Fibroblast of lung (primary cell): ENCODE results near the gene LRCH4. TPM values are rescaled to one million over a fixed set of nuclear protein-coding genes. Genes with fewer than 3 reads are reported as not detected.
A peak's percentile ranks its signal among the peaks of the same experiment; 100 is the strongest.

ENCODE experiments used
- DNase-seq, 2 donors: peaks; one replicate each; pipeline versions ENCODE4 v3.0.0 to v3.0.0-alpha.2; 2010; ENCODE audit warnings: low read depth in 2 of 2
- H2AFZ ChIP-seq: 2 replicates; pipeline ENCODE4 v1.5.1; 2012; ENCODE audit warnings: low read length, control low read depth, inconsistent platforms
- H3K27ac ChIP-seq: 2 replicates; pipeline ENCODE4 v1.5.1; 2011; ENCODE audit warnings: low read length, control low read depth; ENCODE audit not compliant: insufficient read depth
- H3K27me3 ChIP-seq: 2 replicates; pipeline ENCODE4 v1.5.1; 2011; ENCODE audit warnings: mild to moderate bottlenecking, low read length; ENCODE audit not compliant: control insufficient read depth, insufficient read depth
- H3K36me3 ChIP-seq: 2 replicates; pipeline ENCODE4 v1.5.1; 2011; ENCODE audit warnings: low read length; ENCODE audit not compliant: control insufficient read depth, insufficient read depth
- H3K4me1 ChIP-seq: 2 replicates; pipeline ENCODE4 v1.5.1; 2011; ENCODE audit warnings: low read length; ENCODE audit not compliant: control insufficient read depth, insufficient read depth; ENCODE audit errors: extremely low read depth
- H3K4me2 ChIP-seq: 2 replicates; pipeline ENCODE4 v1.5.1; 2011; ENCODE audit warnings: low read length, control low read depth; ENCODE audit not compliant: insufficient read depth; ENCODE audit errors: extremely low read depth
- H3K4me3 ChIP-seq, 4 experiments: fragments of 200-600 bp in 1 of 4; sonication (generic) in 1 of 4; replicated peaks in 1 of 4; 2 replicates each; pipeline ENCODE4 v1.5.1; 2011 to 2016; ENCODE audit warnings: low read length in 4 of 4, low read depth in 3 of 4, mild to moderate bottlenecking in 3 of 4, control low read depth in 2 of 4, inconsistent platforms in 1 of 4, mixed read lengths in 1 of 4; ENCODE audit not compliant: insufficient read depth in 1 of 4; ENCODE audit errors: control extremely low read depth in 1 of 4
- H3K79me2 ChIP-seq: 2 replicates; pipeline ENCODE4 v1.5.1; 2012; ENCODE audit warnings: mild to moderate bottlenecking, low read length, inconsistent platforms; ENCODE audit not compliant: control insufficient read depth, insufficient read depth
- H3K9ac ChIP-seq: 2 replicates; pipeline ENCODE4 v1.5.1; 2011; ENCODE audit warnings: mild to moderate bottlenecking, low read length, control low read depth; ENCODE audit not compliant: insufficient read depth
- H3K9me3 ChIP-seq: 2 replicates; pipeline ENCODE4 v1.5.1; 2012; ENCODE audit warnings: low read depth, low read length; ENCODE audit not compliant: control insufficient read depth, insufficient read depth
- H4K20me1 ChIP-seq: 2 replicates; pipeline ENCODE4 v1.5.1; 2011; ENCODE audit warnings: low read length; ENCODE audit not compliant: control insufficient read depth, insufficient read depth; ENCODE audit errors: extremely low read depth
- CTCF ChIP-seq, 2 donors: IDR thresholded peaks in 1 of 2; conservative IDR thresholded peaks in 1 of 2; 1 replicate in 1 of 2; 2 replicates in 1 of 2; pipeline ENCODE4 v1.5.1; 2011 to 2012; ENCODE audit warnings: low read length in 2 of 2, control low read depth in 1 of 2, inconsistent platforms in 1 of 2, low read depth in 1 of 2, mild to moderate bottlenecking in 1 of 2
- EZH2 ChIP-seq: IDR thresholded peaks from 2 replicates; pipeline ENCODE4 v1.5.1; 2012; ENCODE audit warnings: low read length, control low read depth, mild to moderate bottlenecking; ENCODE audit errors: missing control alignments
- polyA plus RNA-seq, 2 donors: library from polyadenylated mRNA; depleted of rRNA in 1 of 2; stranded (reverse) in 1 of 2; unstranded in 1 of 2; fragments of >200 nt; gene quantifications; 2 replicates each; pipeline ENCODE4 v1.2.1, GENCODE V29; 2011 to 2012; ENCODE audit warnings: missing spikeins in 1 of 2
- total RNA-seq: library from RNA; depleted of rRNA; stranded (reverse); fragments of >200 nt; gene quantifications from 2 replicates; pipeline ENCODE4 v1.2.1, GENCODE V29; 2014

LRCH4 gene
- total and polyA plus RNA-seq, 2 donors (not counting 1 experiment from before 2014, with no cell fraction given), result 7.3 to 11.6 TPM

- Histone ChIP-seq H3K36me3 (no peaks in the 10 kb centered on the region), H3K79me2 (no peaks in the 10 kb centered on the region), H4K20me1 (no peaks in the 10 kb centered on the region), H3K27me3 (no peaks in the 10 kb centered on the region), H2AFZ (no peak overlapping the region), H3K4me3 (no peak overlapping the region), H3K9ac (no peak overlapping the region), H3K27ac (no peak overlapping the region), H3K4me2 (no peak overlapping the region), H3K4me1 (peaks cover 9% of the 10 kb centered on the region), H3K9me3 (no peaks in the 10 kb centered on the region)
- no peak for TF ChIP-seq CTCF (conservative IDR thresholded peaks at IDR 0.05 in 1 of 2, IDR thresholded peaks at IDR 0.05 in 1 of 2; ENCODE audit: low read depth in 1 of 2, low read length in 2 of 2)
- no peak for TF ChIP-seq EZH2
- no peak for DNase-seq
Observed at GRCh38 chr7:100591596-100591995, 5.7 kb upstream of the LRCH4 start.

- peaks cover 9% of the 10 kb centered on the region for H3K4me1 ChIP-seq
- no peaks in the 10 kb centered on the region for H3K27me3 ChIP-seq
- H3K36me3 ChIP-seq, result no peaks in the 10 kb centered on the region
- H3K4me3 ChIP-seq, result peak overlapping the region in 1 of 4 experiments; percentile 27
- H3K9ac ChIP-seq, result no peak overlapping the region
- DNase-seq, result no peak
- H3K27ac ChIP-seq, result no peak overlapping the region
- peaks cover 4% of the 10 kb centered on the region for H3K79me2 ChIP-seq
- H3K9me3 ChIP-seq, result no peaks in the 10 kb centered on the region
- TF ChIP-seq CTCF (conservative IDR thresholded peaks at IDR 0.05 in 1 of 2, IDR thresholded peaks at IDR 0.05 in 1 of 2; ENCODE audit: low read depth in 1 of 2, low read length in 2 of 2) (no peak), EZH2 (no peak)
- peak overlapping the region; percentile 38 for H3K4me2 ChIP-seq
- peak overlapping the region; percentile 62 for H2AFZ ChIP-seq
- no peaks in the 10 kb centered on the region for H4K20me1 ChIP-seq
Observed at GRCh38 chr7:100590077-100590737, 4.3 kb upstream of the LRCH4 start.

- Histone ChIP-seq H3K4me2 (no peak overlapping the region), H3K79me2 (peaks cover 11% of the 10 kb centered on the region), H2AFZ (no peak overlapping the region), H3K9ac (no peak overlapping the region), H3K9me3 (no peaks in the 10 kb centered on the region), H3K27ac (no peak overlapping the region), H3K4me1 (peaks cover 9% of the 10 kb centered on the region), H3K36me3 (no peaks in the 10 kb centered on the region), H3K27me3 (no peaks in the 10 kb centered on the region), H4K20me1 (no peaks in the 10 kb centered on the region), H3K4me3 (peak overlapping the region in 1 of 4 experiments; percentile 27)
- TF ChIP-seq EZH2, result no peak
- no peak for TF ChIP-seq CTCF (conservative IDR thresholded peaks at IDR 0.05 in 1 of 2, IDR thresholded peaks at IDR 0.05 in 1 of 2; ENCODE audit: low read depth in 1 of 2, low read length in 2 of 2)
- no peak for DNase-seq
Observed at GRCh38 chr7:100589341-100589947, 3.5 kb upstream of the LRCH4 start.
